DOHH2 (cell line): Measurements from ENCODE around the gene HPSE2.

Source experiments
- H3F3A ChIP-seq: fragments of 200-600 bp; sonication (generic), shearing (Covaris generic); 2 replicates; pipeline ENCODE4 v1.6.0; 2016; ENCODE audit warnings: antibody characterized with exemption, mild to moderate bottlenecking; ENCODE audit not compliant: control insufficient read depth, insufficient read depth
- H3K27ac ChIP-seq: fragments of 200-600 bp; sonication (generic); 2 replicates; pipeline ENCODE4 v1.5.1; 2014; ENCODE audit warnings: low read depth, mild to moderate bottlenecking, low read length, moderate library complexity
- H3K27me3 ChIP-seq: fragments of 200-600 bp; sonication (generic); 2 replicates; pipeline ENCODE4 v1.6.1; 2014; ENCODE audit warnings: mild to moderate bottlenecking, low read length, mixed read lengths; ENCODE audit not compliant: control insufficient read depth
- H3K36me3 ChIP-seq: fragments of 200-600 bp; sonication (generic); 2 replicates; pipeline ENCODE4 v1.6.1; 2014; ENCODE audit warnings: mild to moderate bottlenecking, low read length, moderate library complexity, mixed read lengths; ENCODE audit not compliant: control insufficient read depth
- H3K4me1 ChIP-seq: fragments of 200-600 bp; sonication (generic); 2 replicates; pipeline ENCODE4 v1.6.1; 2014; ENCODE audit warnings: mild to moderate bottlenecking, low read length, mixed read lengths; ENCODE audit not compliant: control insufficient read depth
- H3K4me2 ChIP-seq: fragments of 200-600 bp; sonication (generic); 2 replicates; pipeline ENCODE4 v1.6.0; 2014; ENCODE audit warnings: mild to moderate bottlenecking, low read length, moderate library complexity
- H3K4me3 ChIP-seq: fragments of 200-600 bp; sonication (generic); 2 replicates; pipeline ENCODE4 v1.5.1; 2014; ENCODE audit warnings: mild to moderate bottlenecking, low read length, mixed read lengths
- H3K79me2 ChIP-seq: fragments of 200-600 bp; sonication (generic); 2 replicates; pipeline ENCODE4 v1.6.1; 2014; ENCODE audit warnings: mild to moderate bottlenecking, low read length, mixed read lengths; ENCODE audit not compliant: control insufficient read depth
- H3K9me2 ChIP-seq: fragments of 200-600 bp; sonication (generic); replicated peaks from 2 replicates; pipeline ENCODE4 v1.6.1; 2014; ENCODE audit warnings: mild to moderate bottlenecking, low read length, mixed read lengths; ENCODE audit not compliant: control insufficient read depth
- H3K9me3 ChIP-seq: fragments of 200-600 bp; sonication (generic); 2 replicates; pipeline ENCODE4 v1.6.1; 2014; ENCODE audit warnings: antibody characterized with exemption, low read length, mixed read lengths; ENCODE audit not compliant: control insufficient read depth, insufficient read depth
- H4K20me1 ChIP-seq: fragments of 200-600 bp; sonication (generic); 2 replicates; pipeline ENCODE4 v1.6.0; 2014; ENCODE audit warnings: low read depth, mild to moderate bottlenecking, antibody characterized with exemption, low read length, moderate library complexity; ENCODE audit not compliant: control insufficient read depth, insufficient read depth
- EZH2phosphoT487 ChIP-seq: fragments of 200-600 bp; sonication (generic); IDR thresholded peaks from 2 replicates; pipeline ENCODE4 v1.6.1; 2017; ENCODE audit warnings: borderline replicate concordance, mild to moderate bottlenecking, antibody characterized with exemption, low read length, moderate library complexity, mixed read lengths
- TF ChIP-seq, protein P1 (sequence below): fragments of 200-600 bp; sonication (generic); IDR thresholded peaks from one replicate; pipeline ENCODE4 v1.5.1; 2014; ENCODE audit warnings: antibody characterized with exemption, mild to moderate bottlenecking, low read depth, low read length; ENCODE audit not compliant: poor library complexity, severe bottlenecking

HPSE2 gene

DNA sequence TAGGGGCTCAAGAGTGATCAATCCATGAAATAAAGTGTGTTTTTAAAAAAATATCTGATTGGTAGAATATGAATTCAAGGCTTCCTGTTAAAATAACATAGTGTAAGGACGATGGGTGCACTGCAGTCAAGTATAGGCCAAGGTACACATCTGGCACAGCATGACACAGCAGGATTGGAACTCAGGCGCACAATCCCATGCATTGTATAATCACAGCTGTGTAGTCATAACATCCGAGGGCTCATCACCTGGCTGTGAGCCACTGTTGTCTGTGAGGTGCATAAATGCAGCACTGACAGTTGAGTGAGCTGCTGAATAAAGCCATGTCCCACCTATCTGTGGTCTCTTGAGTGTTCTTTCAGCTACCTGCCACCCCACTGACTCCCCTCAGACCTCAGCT, 646.6 kb downstream of the HPSE2 start:
- H4K20me1 ChIP-seq = no peaks in the 10 kb centered on the region
- no peak overlapping the region for H3K4me2 ChIP-seq
- H3K4me3 ChIP-seq = no peak overlapping the region
- peaks cover 4% of the 10 kb centered on the region; the same call in 1 of the 2 replicates for H3K27me3 ChIP-seq
- no peaks in the 10 kb centered on the region for H3K36me3 ChIP-seq
- no peaks in the 10 kb centered on the region for H3K9me3 ChIP-seq
- no peak for TF ChIP-seq EZH2phosphoT487
- TF ChIP-seq, protein P1, sequence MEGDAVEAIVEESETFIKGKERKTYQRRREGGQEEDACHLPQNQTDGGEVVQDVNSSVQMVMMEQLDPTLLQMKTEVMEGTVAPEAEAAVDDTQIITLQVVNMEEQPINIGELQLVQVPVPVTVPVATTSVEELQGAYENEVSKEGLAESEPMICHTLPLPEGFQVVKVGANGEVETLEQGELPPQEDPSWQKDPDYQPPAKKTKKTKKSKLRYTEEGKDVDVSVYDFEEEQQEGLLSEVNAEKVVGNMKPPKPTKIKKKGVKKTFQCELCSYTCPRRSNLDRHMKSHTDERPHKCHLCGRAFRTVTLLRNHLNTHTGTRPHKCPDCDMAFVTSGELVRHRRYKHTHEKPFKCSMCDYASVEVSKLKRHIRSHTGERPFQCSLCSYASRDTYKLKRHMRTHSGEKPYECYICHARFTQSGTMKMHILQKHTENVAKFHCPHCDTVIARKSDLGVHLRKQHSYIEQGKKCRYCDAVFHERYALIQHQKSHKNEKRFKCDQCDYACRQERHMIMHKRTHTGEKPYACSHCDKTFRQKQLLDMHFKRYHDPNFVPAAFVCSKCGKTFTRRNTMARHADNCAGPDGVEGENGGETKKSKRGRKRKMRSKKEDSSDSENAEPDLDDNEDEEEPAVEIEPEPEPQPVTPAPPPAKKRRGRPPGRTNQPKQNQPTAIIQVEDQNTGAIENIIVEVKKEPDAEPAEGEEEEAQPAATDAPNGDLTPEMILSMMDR = no peak
- no peak overlapping the region for H3K27ac ChIP-seq
- H3F3A ChIP-seq = no peaks in the 10 kb centered on the region
- no peaks in the 10 kb centered on the region for H3K79me2 ChIP-seq
- no peaks in the 10 kb centered on the region for H3K9me2 ChIP-seq
- no peaks in the 10 kb centered on the region for H3K4me1 ChIP-seq

DNA sequence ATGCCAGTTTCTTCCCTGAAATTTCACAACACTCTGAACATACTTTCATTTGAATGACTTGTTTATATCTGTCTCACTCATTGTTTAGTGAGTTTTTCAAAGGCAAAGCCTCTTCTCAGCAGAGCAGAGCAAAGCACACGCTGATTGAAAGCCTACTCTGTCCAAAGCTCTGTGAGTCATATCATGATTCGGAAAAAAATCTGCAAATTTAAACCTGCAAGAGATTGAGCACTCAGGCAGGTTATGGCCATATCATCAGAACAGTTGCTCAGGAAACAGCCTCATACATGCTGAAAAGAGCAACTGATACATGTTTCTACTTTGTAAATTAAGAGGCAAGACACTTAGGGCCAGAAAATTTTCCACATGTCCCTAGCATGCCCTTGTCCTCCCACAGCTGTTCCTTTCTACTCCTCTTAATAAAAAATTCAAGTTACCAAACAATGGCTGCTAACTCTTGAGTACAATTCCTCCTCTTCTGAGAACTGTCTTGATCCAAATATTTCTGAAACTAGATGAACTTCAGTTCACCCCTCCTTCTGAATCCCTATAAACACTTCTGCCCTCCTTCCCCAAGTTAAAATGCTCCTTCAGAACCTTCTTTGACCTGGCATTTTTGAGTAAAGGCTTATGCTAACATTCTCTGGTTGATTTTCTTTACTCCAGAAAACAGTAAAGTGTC, 648.4 kb downstream of the HPSE2 start:
- TF ChIP-seq, protein P1 = no peak
- TF ChIP-seq EZH2phosphoT487 = no peak
- H3F3A ChIP-seq = no peaks in the 10 kb centered on the region
- no peaks in the 10 kb centered on the region for H4K20me1 ChIP-seq
- H3K4me2 ChIP-seq = no peak overlapping the region
- peaks cover 8% of the 10 kb centered on the region; the same call in 1 of the 2 replicates for H3K27me3 ChIP-seq
- H3K9me3 ChIP-seq = no peaks in the 10 kb centered on the region
- no peaks in the 10 kb centered on the region for H3K4me1 ChIP-seq
- no peak overlapping the region for H3K4me3 ChIP-seq
- H3K27ac ChIP-seq = no peak overlapping the region
- H3K79me2 ChIP-seq = no peaks in the 10 kb centered on the region
- no peaks in the 10 kb centered on the region for H3K36me3 ChIP-seq
- H3K9me2 ChIP-seq = no peaks in the 10 kb centered on the region

DNA sequence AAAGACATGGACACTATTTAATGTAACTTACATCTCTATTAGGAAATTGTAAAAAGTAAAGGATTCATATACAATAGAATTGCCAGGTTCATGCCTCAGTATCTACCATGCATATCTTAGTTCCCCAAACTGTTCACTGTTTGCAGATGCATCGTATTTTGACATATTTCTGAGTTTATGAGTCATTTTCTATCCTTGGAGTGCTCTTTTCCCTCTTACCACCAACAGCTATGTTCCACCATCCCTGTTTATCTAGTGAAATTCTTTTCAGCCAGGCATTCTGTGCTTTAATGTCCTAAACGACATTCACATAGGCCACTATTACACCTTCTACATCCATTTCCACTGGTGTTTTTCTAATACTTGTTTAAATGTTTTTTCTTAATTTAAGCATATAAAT, 649.6 kb downstream of the HPSE2 start:
- Histone ChIP-seq H3K9me2 (no peaks in the 10 kb centered on the region), H3K4me1 (no peaks in the 10 kb centered on the region), H3K27ac (no peak overlapping the region), H3K27me3 (peaks cover 8% of the 10 kb centered on the region; the same call in 1 of the 2 replicates), H3K4me3 (no peak overlapping the region), H3K79me2 (no peaks in the 10 kb centered on the region), H3K36me3 (no peaks in the 10 kb centered on the region), H3F3A (no peaks in the 10 kb centered on the region), H3K9me3 (no peaks in the 10 kb centered on the region), H4K20me1 (no peaks in the 10 kb centered on the region), H3K4me2 (no peak overlapping the region)
- TF ChIP-seq, protein P1 = no peak
- TF ChIP-seq EZH2phosphoT487 = no peak
